Esophagus squamous epithelium (tissue), 4 donors: ENCODE measurements around the gene ATP6V0A4.

Experiments
- POLR2A ChIP-seq, 4 donors: fragments of 450-650 bp; IDR thresholded peaks; one replicate each; pipeline ENCODE4 v1.6.1; 2017; ENCODE audit warnings: antibody characterized with exemption in 4 of 4, mild to moderate bottlenecking in 4 of 4, moderate library complexity in 3 of 4
- TF ChIP-seq, protein P1 (sequence below), 6 experiments: fragments of 450-650 bp in 4 of 6; fragments of 200-600 bp in 2 of 6; sonication (generic) in 2 of 6; IDR thresholded peaks; one replicate each; pipeline ENCODE4 v1.5.1; 2016 to 2019; ENCODE audit warnings: antibody characterized with exemption in 6 of 6, mild to moderate bottlenecking in 4 of 6, moderate library complexity in 4 of 6

DNA sequence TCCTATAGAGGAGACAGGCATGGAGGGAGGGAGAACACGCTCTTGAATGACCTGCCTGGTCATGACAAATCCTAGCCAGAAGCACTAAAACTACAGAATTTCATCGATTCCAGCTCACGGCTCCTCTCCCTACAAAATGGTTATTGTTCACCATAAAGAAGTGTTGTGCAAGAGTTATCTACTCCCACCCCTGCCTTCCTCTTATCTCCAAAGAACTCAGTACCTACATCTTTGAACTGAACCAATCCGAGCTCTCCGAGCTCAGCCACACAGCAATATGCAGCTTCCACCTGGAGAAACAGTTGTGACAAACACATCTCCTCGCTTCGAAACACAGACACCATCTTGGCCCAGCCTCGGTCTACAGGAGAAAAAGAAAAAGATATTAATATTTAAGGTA, 27.1 kb downstream of the ATP6V0A4 start:
- TF ChIP-seq, protein P1, sequence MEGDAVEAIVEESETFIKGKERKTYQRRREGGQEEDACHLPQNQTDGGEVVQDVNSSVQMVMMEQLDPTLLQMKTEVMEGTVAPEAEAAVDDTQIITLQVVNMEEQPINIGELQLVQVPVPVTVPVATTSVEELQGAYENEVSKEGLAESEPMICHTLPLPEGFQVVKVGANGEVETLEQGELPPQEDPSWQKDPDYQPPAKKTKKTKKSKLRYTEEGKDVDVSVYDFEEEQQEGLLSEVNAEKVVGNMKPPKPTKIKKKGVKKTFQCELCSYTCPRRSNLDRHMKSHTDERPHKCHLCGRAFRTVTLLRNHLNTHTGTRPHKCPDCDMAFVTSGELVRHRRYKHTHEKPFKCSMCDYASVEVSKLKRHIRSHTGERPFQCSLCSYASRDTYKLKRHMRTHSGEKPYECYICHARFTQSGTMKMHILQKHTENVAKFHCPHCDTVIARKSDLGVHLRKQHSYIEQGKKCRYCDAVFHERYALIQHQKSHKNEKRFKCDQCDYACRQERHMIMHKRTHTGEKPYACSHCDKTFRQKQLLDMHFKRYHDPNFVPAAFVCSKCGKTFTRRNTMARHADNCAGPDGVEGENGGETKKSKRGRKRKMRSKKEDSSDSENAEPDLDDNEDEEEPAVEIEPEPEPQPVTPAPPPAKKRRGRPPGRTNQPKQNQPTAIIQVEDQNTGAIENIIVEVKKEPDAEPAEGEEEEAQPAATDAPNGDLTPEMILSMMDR (IDR thresholded peaks at IDR 0.05) = no peak
- no peak for TF ChIP-seq POLR2A (IDR thresholded peaks at IDR 0.05)
